Calu3 (cell line): ENCODE data around the gene TMEM234. TPM values are rescaled to one million over a fixed set of nuclear protein-coding genes. Genes with fewer than 3 reads are reported as not detected.
A peak's percentile ranks its signal among the peaks of the same experiment; 100 is the strongest.

Source experiments
- BruUV-seq: library from RNA; stranded (reverse); fragments of 400-500 nt; replicated peaks from 2 replicates; lab custom pipeline; 2021; lab: Mats Ljungman, UMichigan
- CTCF ChIA-PET: fragments of 300-600 bp; sonication (Branson Sonifier 250); formaldehyde crosslinking; loops from one replicate; lab custom pipeline; 2022; ENCODE audit warnings: antibody characterized with exemption; lab: Charles Lee
- DNase-seq: peaks from one replicate; pipeline ENCODE4 v3.0.0; 2022
- H3K27ac Mint-ChIP-seq: one replicate; pipeline ENCODE4 v1.8.0; 2022; ENCODE audit warnings: mixed read lengths; ENCODE audit not compliant: unreplicated experiment
- H3K27me3 Mint-ChIP-seq: one replicate; pipeline ENCODE4 v1.8.0; 2022; ENCODE audit warnings: mixed read lengths; ENCODE audit not compliant: unreplicated experiment
- H3K36me3 Mint-ChIP-seq: one replicate; pipeline ENCODE4 v1.8.0; 2022; ENCODE audit warnings: mild to moderate bottlenecking, moderate library complexity, mixed read lengths; ENCODE audit not compliant: insufficient read depth, unreplicated experiment
- H3K4me1 Mint-ChIP-seq: one replicate; pipeline ENCODE4 v1.8.0; 2022; ENCODE audit warnings: mild to moderate bottlenecking, low read depth, mixed read lengths; ENCODE audit not compliant: unreplicated experiment
- H3K4me3 Mint-ChIP-seq: one replicate; pipeline ENCODE4 v1.8.0; 2022; ENCODE audit warnings: mild to moderate bottlenecking, low read depth, moderate library complexity, mixed read lengths; ENCODE audit not compliant: unreplicated experiment
- H3K9me3 Mint-ChIP-seq: one replicate; pipeline ENCODE4 v1.8.0; 2022; ENCODE audit warnings: low read depth, mixed read lengths; ENCODE audit not compliant: unreplicated experiment
- CTCF ChIP-seq: fragments of 200-600 bp; IDR thresholded peaks from one replicate; pipeline ENCODE4 v1.8.0; 2022; ENCODE audit warnings: antibody characterized with exemption; ENCODE audit not compliant: unreplicated experiment
- intact Hi-C: fragments of 100-400 bp; cut with micrococcal nuclease; formaldehyde crosslinking; loops from one replicate; pipeline ENCODE4 v1.10.0; 2022; ENCODE audit not compliant: unreplicated experiment
- total RNA-seq: library from RNA; stranded (reverse); gene quantifications from 2 replicates; pipeline ENCODE4 v1.2.3, GENCODE V29; 2022

Gene TMEM234
- total RNA-seq, 1 experiment from 2014 or later = 35.5 TPM

- CTCF ChIA-PET = no interaction called here
- peaks cover 61% of the 10 kb centered on the region for H3K36me3 Mint-ChIP-seq
- H3K9me3 Mint-ChIP-seq = no peaks in the 10 kb centered on the region
- BruUV-seq = no TSS peak
- TF ChIP-seq CTCF = no peak
- H3K27ac Mint-ChIP-seq = no peak overlapping the region
- no peak for DNase-seq
- no peak overlapping the region for H3K4me3 Mint-ChIP-seq
- H3K27me3 Mint-ChIP-seq = no peaks in the 10 kb centered on the region
- H3K4me1 Mint-ChIP-seq = peaks cover 20% of the 10 kb centered on the region
- intact Hi-C loops = no loop called here
Observed at GRCh38 chr1:32187850-32188249, 34.3 kb downstream of the TMEM234 start.

DNA sequence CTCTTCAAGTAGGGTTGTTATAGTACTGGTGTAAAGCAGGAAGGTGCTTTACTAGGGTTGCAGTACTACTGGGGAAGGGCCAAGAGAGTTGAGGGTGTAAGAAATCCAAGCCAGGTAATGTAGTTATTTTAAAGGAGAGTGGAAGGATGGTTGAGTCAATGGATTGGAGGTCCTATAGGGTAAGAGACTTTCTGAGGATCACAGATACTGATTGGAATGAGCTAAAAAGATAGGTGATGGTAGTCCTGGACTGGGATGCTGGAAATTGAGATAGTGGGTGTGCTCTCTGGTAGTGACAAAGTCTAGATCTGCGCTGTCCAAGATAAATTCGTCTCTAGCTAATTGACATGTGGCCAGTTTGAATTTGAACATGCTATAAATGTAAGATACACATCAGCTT is 35.7 kb downstream of the TMEM234 start:
- TF ChIP-seq CTCF = no peak
- DNase-seq = no peak
- Mint-ChIP-seq H3K4me3 (no peak overlapping the region), H3K36me3 (peaks cover 62% of the 10 kb centered on the region), H3K9me3 (no peaks in the 10 kb centered on the region), H3K27ac (peak overlapping the region; percentile 32), H3K27me3 (no peaks in the 10 kb centered on the region), H3K4me1 (peaks cover 23% of the 10 kb centered on the region)
- CTCF ChIA-PET = interaction anchor here (0.5 kb wide), 1 partner anchor 14 kb away, joined by 4 read pairs; no protein-coding TSS in a partner anchor
- intact Hi-C loops = no loop called here
- BruUV-seq = no TSS peak

- peaks cover 62% of the 10 kb centered on the region for H3K36me3 Mint-ChIP-seq
- intact Hi-C loops = no loop called here
- H3K4me1 Mint-ChIP-seq = peaks cover 27% of the 10 kb centered on the region
- H3K9me3 Mint-ChIP-seq = no peaks in the 10 kb centered on the region
- no peaks in the 10 kb centered on the region for H3K27me3 Mint-ChIP-seq
- no peak for TF ChIP-seq CTCF
- no peak overlapping the region for H3K4me3 Mint-ChIP-seq
- DNase-seq = no peak
- BruUV-seq = no TSS peak
- CTCF ChIA-PET = no interaction called here
- peak overlapping the region; percentile 32 for H3K27ac Mint-ChIP-seq
Observed at GRCh38 chr1:32186077-32186476, 36.1 kb downstream of the TMEM234 start.

DNA sequence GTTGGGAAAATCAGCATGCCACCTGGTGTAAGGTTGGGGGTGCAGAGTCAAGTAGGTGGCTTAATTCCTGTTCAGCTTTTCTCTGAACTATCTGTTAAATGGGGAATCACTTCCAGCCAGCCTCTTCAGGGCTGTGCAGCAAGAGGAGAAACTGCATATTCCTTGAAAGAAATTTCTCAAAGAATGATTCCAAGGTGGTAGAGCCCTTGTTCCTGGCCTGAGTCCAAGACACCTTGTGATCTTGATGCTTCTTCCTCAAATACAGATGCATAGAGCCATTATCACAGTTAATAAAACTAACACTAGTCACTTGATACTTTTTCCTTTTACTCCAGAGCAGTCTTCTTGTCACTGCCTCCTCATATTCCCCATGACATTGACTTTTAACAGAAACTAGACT is 37.5 kb downstream of the TMEM234 start:
- no TSS peak for BruUV-seq
- DNase-seq = no peak
- no peaks in the 10 kb centered on the region for H3K27me3 Mint-ChIP-seq
- intact Hi-C loops = no loop called here
- TF ChIP-seq CTCF = no peak
- H3K27ac Mint-ChIP-seq = no peak overlapping the region
- peaks cover 38% of the 10 kb centered on the region for H3K4me1 Mint-ChIP-seq
- H3K36me3 Mint-ChIP-seq = peaks cover 65% of the 10 kb centered on the region
- no peak overlapping the region for H3K4me3 Mint-ChIP-seq
- H3K9me3 Mint-ChIP-seq = no peaks in the 10 kb centered on the region
- CTCF ChIA-PET = no interaction called here
